Naive thymus-derived CD8-positive, alpha-beta T cell (primary cell): ENCODE results near the gene MBD3. TPM values are rescaled to one million over a fixed set of nuclear protein-coding genes. Genes with fewer than 3 reads are reported as not detected.

ENCODE experiments used
- ATAC-seq, 2 donors: fragments of 150-1000 bp; cut with Tn5 transposase in 1 of 2; sonication (Bioruptor Pico), chemical (Tn5 transposase) in 1 of 2; 1 replicate in 1 of 2; 2 replicates in 1 of 2; pipeline ENCODE4 v1.10.0; 2021; ENCODE audit warnings: mild to moderate bottlenecking in 2 of 2, moderate library complexity in 2 of 2
- POLR2A ChIA-PET: fragments of 350-600 bp; sonication (Branson Sonifier 250); formaldehyde crosslinking; loops from one replicate; lab custom pipeline; 2021; ENCODE audit warnings: antibody characterized with exemption; lab: Charles Lee
- DNase-seq, 10 donors: peaks; one replicate each; pipeline versions ENCODE4 v3.0.0 to v3.0.0-alpha.2; 2020 to 2022
- H3K27ac Mint-ChIP-seq, 10 donors: one replicate each; pipeline ENCODE4 v1.8.0; 2020 to 2022; ENCODE audit warnings: mild to moderate bottlenecking in 10 of 10, mixed read lengths in 10 of 10, moderate library complexity in 4 of 10, inconsistent platforms in 1 of 10
- H3K27me3 Mint-ChIP-seq, 5 donors: one replicate each; pipeline ENCODE4 v1.8.0; 2021 to 2022; ENCODE audit warnings: mixed read lengths in 5 of 5
- H3K36me3 Mint-ChIP-seq, 3 donors: one replicate each; pipeline ENCODE4 v1.8.0; 2020 to 2022; ENCODE audit warnings: mixed read lengths in 3 of 3, mild to moderate bottlenecking in 2 of 3, inconsistent platforms in 1 of 3
- H3K4me1 Mint-ChIP-seq, 4 donors: one replicate each; pipeline ENCODE4 v1.8.0; 2021 to 2022; ENCODE audit warnings: mixed read lengths in 4 of 4
- H3K4me3 Mint-ChIP-seq, 10 donors: one replicate each; pipeline ENCODE4 v1.8.0; 2020 to 2022; ENCODE audit warnings: mild to moderate bottlenecking in 10 of 10, mixed read lengths in 10 of 10, moderate library complexity in 6 of 10, inconsistent platforms in 1 of 10
- H3K9me3 Mint-ChIP-seq, 9 donors: one replicate each; pipeline ENCODE4 v1.8.0; 2020 to 2022; ENCODE audit warnings: mixed read lengths in 9 of 9, mild to moderate bottlenecking in 3 of 9, inconsistent platforms in 1 of 9, moderate library complexity in 1 of 9
- polyA plus RNA-seq, 3 donors: library from polyadenylated mRNA; unstranded; fragments of 300-500 nt; fragmentation: Illumina TruSeq; gene quantifications; one replicate each; pipeline ENCODE4 v1.2.3, GENCODE V29; 2021
- total RNA-seq, 8 experiments: library from RNA in 2 of 8; stranded (reverse) in 2 of 8; gene quantifications; one replicate each; pipeline ENCODE4 v1.2.3 and lab custom pipeline; 2021 to 2026

The MBD3 gene
- total and polyA plus RNA-seq, 5 experiments from 2014 or later, result 9.6 to 77.4 (median 23.5) TPM

- peak overlapping the region; percentile 61 to 93 (median 80) for H3K27ac Mint-ChIP-seq
- H3K4me3 Mint-ChIP-seq, result peak overlapping the region; percentile 70 to 88 (median 85)
- peaks cover 16 to 68% (median 56%) of the 10 kb centered on the region in 4 donors for H3K4me1 Mint-ChIP-seq
- H3K9me3 Mint-ChIP-seq, result no peaks in the 10 kb centered on the region
- DNase-seq, result peak in 7 of 10 donors; percentile 21 to 72 (median 39)
- ATAC-seq, result no peak
- no peaks in the 10 kb centered on the region for H3K27me3 Mint-ChIP-seq
- POLR2A ChIA-PET, result interaction anchor here (1.4 to 1.9 kb wide), 2 partner anchors 15 to 44 kb away, joined by 8 to 9 read pairs; partner anchors contain the start of genes MBD3 and TCF3
- H3K36me3 Mint-ChIP-seq, result peaks cover 0 to 19% (median 7%) of the 10 kb centered on the region in 3 donors
These were observed 15.9 kb upstream of the MBD3 start for GRCh38 chr19:1608359-1609102.

GRCh38 chr19:1606138-1606651 lies 13.5 kb upstream of the MBD3 start:
- Mint-ChIP-seq H3K4me3 (peak overlapping the region; percentile 91 to 99 (median 98)), H3K4me1 (peaks cover 23 to 72% (median 63%) of the 10 kb centered on the region in 4 donors), H3K36me3 (peaks cover 0 to 8% (median 3%) of the 10 kb centered on the region in 3 donors), H3K9me3 (no peaks in the 10 kb centered on the region), H3K27me3 (no peaks in the 10 kb centered on the region), H3K27ac (peak overlapping the region; percentile 94 to 100 (median 98))
- POLR2A ChIA-PET, result interaction anchor here (0.6 to 4.7 kb wide), 9 partner anchors 9 to 164 kb away, joined by 4 to 52 read pairs (median 6); partner anchors contain the start of genes MBD3 and TCF3
- no peak for DNase-seq
- ATAC-seq, result no peak

DNA sequence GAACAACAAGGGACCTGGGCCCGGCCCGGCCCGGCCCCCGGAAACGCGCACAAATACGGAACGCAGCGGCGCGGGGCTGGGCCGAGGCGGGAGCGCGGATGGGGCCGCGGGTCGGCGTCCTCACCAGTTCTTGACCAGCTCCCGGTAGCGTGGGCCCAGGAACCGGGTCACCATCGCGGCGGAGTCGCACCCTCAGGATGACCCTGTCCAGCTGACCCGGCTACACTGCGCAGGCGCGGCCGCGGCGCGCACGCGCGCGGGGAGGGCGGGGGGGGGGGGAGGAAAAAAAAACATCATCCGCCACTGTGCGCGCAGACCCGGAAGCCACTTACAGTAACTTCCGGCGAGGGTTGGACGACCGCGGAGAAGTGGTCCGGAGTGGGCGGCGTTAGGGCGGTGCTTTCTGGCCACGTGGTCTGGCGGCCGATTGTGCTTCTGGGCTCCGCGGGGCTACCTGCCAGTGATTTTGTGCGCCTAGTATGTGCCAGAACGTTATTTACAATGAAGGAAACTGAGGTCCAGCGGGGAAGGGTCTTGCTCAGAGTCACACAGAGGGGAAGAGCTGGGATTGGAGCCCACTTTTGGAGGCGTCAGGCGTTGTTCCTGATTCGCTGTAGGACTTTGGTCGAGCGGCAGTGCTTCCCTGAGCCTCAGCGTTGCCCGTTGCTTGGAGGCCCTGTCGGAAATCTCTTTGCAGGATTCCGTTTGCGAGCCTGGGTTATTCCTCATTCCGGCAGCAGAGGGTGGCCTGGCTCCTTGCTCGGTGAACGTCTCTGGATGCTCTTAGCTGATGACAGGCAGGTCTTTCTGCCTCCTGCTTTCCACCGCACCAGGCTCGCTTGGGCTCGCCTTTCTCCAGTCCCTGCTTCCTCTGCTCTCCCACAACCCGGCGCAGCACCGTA lies 12.8 kb upstream of the MBD3 start, which contains the start of gene UQCR11:
Gene UQCR11, minus strand, starts transcription at position 227 of the 902 bp plus-strand sequence. Its CDS starts 53 bp downstream, at position 174.
- Mint-ChIP-seq H3K9me3 (no peaks in the 10 kb centered on the region), H3K27me3 (no peaks in the 10 kb centered on the region), H3K36me3 (peaks cover 0 to 3% (median 2%) of the 10 kb centered on the region in 3 donors), H3K4me1 (peaks cover 21 to 68% (median 57%) of the 10 kb centered on the region in 4 donors), H3K4me3 (peak within 1 kb of the TSS; percentile 91 to 99 (median 98)), H3K27ac (peak within 1 kb of the TSS; percentile 94 to 100 (median 98))
- ATAC-seq (peak; percentile 78 to 85), DNase-seq (peak; percentile 85 to 95 (median 88))
- POLR2A ChIA-PET, result interaction anchor here (0.6 to 4.7 kb wide), 11 partner anchors 9 to 163 kb away, joined by 3 to 52 read pairs (median 6); partner anchors contain the start of genes MBD3 and TCF3

DNA sequence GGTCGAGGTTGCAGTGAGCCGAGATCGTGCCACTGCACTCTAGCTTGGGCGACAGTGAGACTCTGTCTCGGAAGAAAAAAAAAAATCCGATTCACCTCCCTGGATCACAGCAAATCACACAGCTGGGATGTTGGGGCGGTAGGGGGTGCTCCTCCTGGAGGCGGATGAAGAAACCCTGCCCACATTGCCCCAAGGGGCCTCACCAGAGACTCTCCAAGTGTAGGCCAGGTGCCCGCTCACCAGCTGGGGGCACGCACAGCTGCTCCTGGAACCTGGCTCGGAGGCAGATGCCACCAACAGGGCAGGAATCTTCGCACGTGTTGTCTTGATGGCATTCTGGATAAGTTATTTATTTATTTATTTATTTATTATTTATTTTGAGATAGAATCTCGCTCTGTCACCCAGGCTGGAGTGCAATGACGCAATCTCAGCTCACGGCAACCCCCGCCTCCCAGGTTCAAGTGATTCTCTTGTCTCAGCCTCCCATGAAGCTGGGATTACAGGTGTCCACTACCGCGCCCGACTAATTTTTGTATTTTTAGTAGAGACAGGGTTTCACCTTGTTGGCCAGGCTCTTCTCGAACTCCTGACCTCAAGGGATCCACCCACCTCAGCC lies 9.5 kb upstream of the MBD3 start:
- POLR2A ChIA-PET, result interaction anchor here (1.1 to 1.4 kb wide), 2 partner anchors 9 to 35 kb away, joined by 3 to 8 read pairs; partner anchors contain the start of genes MBD3 and MEX3D
- Mint-ChIP-seq H3K27me3 (no peaks in the 10 kb centered on the region), H3K4me3 (peak overlapping the region in 1 of 10 donors; percentile 75), H3K4me1 (peaks cover 13 to 52% (median 33%) of the 10 kb centered on the region in 4 donors), H3K9me3 (no peaks in the 10 kb centered on the region), H3K36me3 (peaks cover 0 to 24% (median 10%) of the 10 kb centered on the region in 3 donors), H3K27ac (peak overlapping the region in 1 of 10 donors; percentile 27)
- DNase-seq (no peak), ATAC-seq (no peak)

GRCh38 chr19:1601613-1602064 lies 9.0 kb upstream of the MBD3 start:
- H3K4me3 Mint-ChIP-seq, result peak overlapping the region in 2 of 10 donors; percentile 56 to 63
- H3K4me1 Mint-ChIP-seq, result peaks cover 13 to 47% (median 29%) of the 10 kb centered on the region in 4 donors
- ATAC-seq, result no peak
- no peak for DNase-seq
- no peaks in the 10 kb centered on the region for H3K27me3 Mint-ChIP-seq
- no peaks in the 10 kb centered on the region for H3K9me3 Mint-ChIP-seq
- H3K36me3 Mint-ChIP-seq, result peaks cover 0 to 29% (median 11%) of the 10 kb centered on the region in 3 donors
- POLR2A ChIA-PET, result interaction anchor here (1.1 to 1.4 kb wide), 2 partner anchors 9 to 34 kb away, joined by 3 to 8 read pairs; partner anchors contain the start of genes MBD3 and MEX3D
- H3K27ac Mint-ChIP-seq, result peak overlapping the region in 3 of 10 donors; percentile 5 to 78 (median 72)

- no peaks in the 10 kb centered on the region for H3K9me3 Mint-ChIP-seq
- H3K4me1 Mint-ChIP-seq, result peaks cover 7 to 33% (median 15%) of the 10 kb centered on the region in 4 donors
- POLR2A ChIA-PET, result interaction anchor here (0.7 kb wide), 1 partner anchor 48 kb away, joined by 4 read pairs; no protein-coding TSS in a partner anchor
- no peak overlapping the region for H3K4me3 Mint-ChIP-seq
- DNase-seq (no peak), ATAC-seq (no peak)
- no peaks in the 10 kb centered on the region for H3K27me3 Mint-ChIP-seq
- peak overlapping the region in 1 of 10 donors; percentile 52 for H3K27ac Mint-ChIP-seq
- H3K36me3 Mint-ChIP-seq, result peaks cover 0 to 40% (median 13%) of the 10 kb centered on the region in 3 donors
These were observed 6.8 kb upstream of the MBD3 start for GRCh38 chr19:1599460-1599846.

GRCh38 chr19:1598777-1599459 lies 6.3 kb upstream of the MBD3 start:
- Mint-ChIP-seq H3K9me3 (no peaks in the 10 kb centered on the region), H3K4me3 (peak overlapping the region in 1 of 10 donors; percentile 34), H3K27me3 (no peaks in the 10 kb centered on the region), H3K36me3 (peaks cover 0 to 40% (median 13%) of the 10 kb centered on the region in 3 donors), H3K4me1 (peaks cover 7 to 28% (median 12%) of the 10 kb centered on the region in 4 donors), H3K27ac (peak overlapping the region in 2 of 10 donors; percentile 31 to 62)
- POLR2A ChIA-PET, result interaction anchor here (0.6 kb wide), 2 partner anchors 144 to 555 kb away, joined by 3 to 4 read pairs; no protein-coding TSS in a partner anchor
- DNase-seq (no peak), ATAC-seq (no peak)

DNA sequence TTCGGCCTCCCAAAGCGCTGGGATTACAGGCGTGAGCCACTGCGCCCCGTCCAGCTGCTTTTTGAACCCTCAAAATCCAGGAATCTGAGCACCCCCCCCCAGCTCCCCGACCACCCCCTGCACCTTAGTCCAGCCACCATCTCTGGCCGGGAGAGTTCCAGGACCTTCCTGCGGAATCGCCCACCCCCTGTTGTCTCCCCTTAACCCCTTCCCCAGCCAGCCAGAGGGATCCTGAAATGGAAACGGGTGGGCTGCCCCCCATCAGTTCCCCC lies 772 bp upstream of the MBD3 start:
- H3K9me3 Mint-ChIP-seq, result no peaks in the 10 kb centered on the region
- H3K4me3 Mint-ChIP-seq, result peak overlapping the region; percentile 83 to 93 (median 88)
- peaks cover 11 to 29% (median 19%) of the 10 kb centered on the region in 4 donors for H3K4me1 Mint-ChIP-seq
- no peaks in the 10 kb centered on the region for H3K27me3 Mint-ChIP-seq
- DNase-seq, result no peak
- no peak for ATAC-seq
- POLR2A ChIA-PET, result interaction anchor here (0.7 to 4.4 kb wide), 10 partner anchors 9 to 324 kb away, joined by 3 to 52 read pairs (median 4); partner anchors contain the start of genes CIRBP, REEP6, TCF3 and UQCR11
- peak overlapping the region; percentile 25 to 92 (median 82) for H3K27ac Mint-ChIP-seq
- peaks cover 0 to 28% (median 11%) of the 10 kb centered on the region in 3 donors for H3K36me3 Mint-ChIP-seq

DNA sequence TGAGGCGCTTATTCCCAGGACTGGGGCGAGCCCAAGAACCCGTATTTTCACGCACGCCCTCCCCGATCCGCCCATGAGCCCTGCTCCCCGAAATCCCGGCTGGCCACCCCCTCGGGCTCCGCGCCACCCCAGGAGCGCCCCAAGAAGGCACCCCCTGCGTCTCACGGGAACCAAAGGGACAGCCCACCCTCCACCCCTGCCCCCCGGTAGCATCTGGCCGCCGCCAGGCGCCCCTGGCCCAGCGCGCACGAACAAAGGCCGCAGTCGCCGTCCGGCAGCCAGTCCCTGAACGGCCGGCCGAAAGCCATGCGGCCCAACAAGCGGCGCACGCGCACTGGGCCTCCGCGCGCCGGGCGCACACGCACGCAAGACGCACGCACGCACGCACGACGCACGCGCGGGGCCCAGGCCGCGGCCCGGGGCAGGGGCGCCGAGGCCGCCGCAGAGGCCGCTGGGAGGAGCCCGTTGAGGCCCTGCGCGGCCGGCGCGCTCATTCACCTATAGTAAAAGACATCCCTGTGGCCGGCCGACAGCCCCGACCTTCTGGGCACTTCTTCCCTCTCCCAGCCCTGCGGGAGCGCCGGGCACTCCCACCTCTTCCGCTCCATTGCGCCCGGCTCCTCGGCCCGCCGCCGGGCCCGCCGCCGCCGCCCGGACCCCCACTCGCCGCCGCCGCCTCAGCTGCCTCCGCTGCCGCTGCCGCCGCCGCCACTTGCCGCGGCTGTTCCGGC lies 476 bp downstream of the MBD3 start:
- DNase-seq, result peak; percentile 73 to 90 (median 83)
- H3K9me3 Mint-ChIP-seq, result no peaks in the 10 kb centered on the region
- H3K4me3 Mint-ChIP-seq, result peak overlapping the region; percentile 85 to 93 (median 88)
- peak overlapping the region; percentile 76 to 95 (median 93) for H3K27ac Mint-ChIP-seq
- peaks cover 0 to 16% (median 2%) of the 10 kb centered on the region in 3 donors for H3K36me3 Mint-ChIP-seq
- peaks cover 11 to 31% (median 22%) of the 10 kb centered on the region in 4 donors for H3K4me1 Mint-ChIP-seq
- peak; percentile 82 to 85 for ATAC-seq
- POLR2A ChIA-PET, result interaction anchor here (0.6 to 4.4 kb wide), 11 partner anchors 10 to 530 kb away, joined by 3 to 52 read pairs (median 4); partner anchors contain the start of genes TCF3 and UQCR11
- no peaks in the 10 kb centered on the region for H3K27me3 Mint-ChIP-seq

DNA sequence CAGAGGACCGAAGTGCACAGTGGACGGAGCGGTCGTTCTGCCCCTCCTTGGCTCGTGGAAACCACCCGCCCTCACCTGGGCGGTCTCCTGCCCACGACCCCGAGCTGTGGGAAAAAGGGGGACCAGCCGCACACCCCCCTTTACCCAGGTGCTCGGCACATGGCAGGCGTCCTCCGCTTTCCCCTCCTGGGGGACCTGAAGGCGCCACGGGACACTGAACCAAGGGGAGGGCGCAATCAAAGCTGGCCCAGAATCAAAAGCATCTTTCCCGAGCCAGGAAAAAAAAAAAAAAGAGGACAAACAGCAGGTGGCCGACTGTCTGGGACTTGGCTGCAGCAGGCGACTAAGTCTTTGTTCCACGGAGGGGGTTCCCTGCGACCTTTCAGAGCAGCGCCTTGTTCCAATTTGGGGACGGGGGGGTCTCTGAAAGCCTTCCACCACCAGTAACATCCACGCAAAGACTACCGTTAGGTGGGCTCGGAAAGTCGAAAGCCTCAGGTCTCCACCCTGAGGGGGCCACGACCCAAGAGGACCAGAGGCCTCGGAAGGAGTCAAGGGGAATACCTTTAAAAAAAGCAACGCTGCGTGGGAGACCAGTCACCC lies 1.1 kb downstream of the MBD3 start:
- POLR2A ChIA-PET, result interaction anchor here (0.5 to 4.4 kb wide), 8 partner anchors 13 to 1585 kb away, joined by 4 to 37 read pairs (median 4); partner anchors contain the start of genes TCF3 and UQCR11
- Mint-ChIP-seq H3K27me3 (no peaks in the 10 kb centered on the region), H3K36me3 (peaks cover 0 to 11% (median 2%) of the 10 kb centered on the region in 3 donors), H3K4me3 (peak overlapping the region; percentile 85 to 93 (median 88)), H3K9me3 (no peaks in the 10 kb centered on the region), H3K27ac (peak overlapping the region; percentile 76 to 95 (median 93)), H3K4me1 (peaks cover 11 to 31% (median 22%) of the 10 kb centered on the region in 4 donors)
- DNase-seq (peak in 2 of 10 donors; percentile 20 to 29), ATAC-seq (peak in 1 of 2 donors; percentile 10)
